GM21619 (cell line): Measurements from ENCODE around the gene EIF4G1.
A peak's percentile ranks its signal among the peaks of the same experiment; 100 is the strongest.

ENCODE experiments used
- ATAC-seq: cut with Tn5 transposase; IDR thresholded peaks from one replicate; pipeline ENCODE4 v1.9.1; 2021; ENCODE audit not compliant: unreplicated experiment

The EIF4G1 gene

DNA sequence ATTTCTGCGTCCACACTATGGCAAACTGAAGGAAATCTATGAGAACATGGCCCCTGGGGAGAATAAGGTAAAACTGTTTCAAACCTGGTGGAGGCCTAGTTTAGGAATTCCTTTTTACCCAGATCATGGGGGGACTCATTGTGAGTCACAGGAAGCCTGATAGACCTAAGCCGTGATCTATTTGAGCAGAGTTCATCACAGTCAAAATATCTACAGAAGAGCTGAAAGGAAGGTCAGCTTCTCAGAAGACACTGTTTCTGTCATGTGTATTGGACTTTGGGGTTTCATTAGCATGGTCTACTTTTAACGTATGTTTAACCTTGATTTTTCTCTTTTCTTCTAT is 14.1 kb upstream of the EIF4G1 start:
- no peak for ATAC-seq

GRCh38 chr3:184305577-184305976 is 8.8 kb upstream of the EIF4G1 start:
- no peak for ATAC-seq

- no peak for ATAC-seq
Measured at GRCh38 chr3:184306341-184306972, 7.9 kb upstream of the EIF4G1 start.

DNA sequence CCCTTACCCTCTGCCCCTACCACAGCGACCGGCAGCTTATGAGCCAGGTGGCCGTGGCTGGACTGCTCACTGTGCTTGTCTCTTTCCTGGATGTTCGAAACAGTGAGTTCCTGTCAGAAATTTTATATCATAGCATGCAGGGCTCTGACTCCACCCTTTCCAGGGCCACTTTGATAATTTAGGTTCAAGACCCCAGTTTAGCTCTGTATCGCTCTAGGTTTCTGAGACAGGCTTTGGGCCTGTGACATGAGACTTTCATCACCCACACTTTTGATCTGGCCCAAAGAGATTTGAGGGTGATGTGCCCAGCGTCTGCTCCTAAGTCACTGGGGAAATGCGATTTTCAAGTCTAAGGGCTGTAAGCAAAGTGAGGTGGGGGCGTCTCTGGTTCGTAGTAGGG is 6.5 kb upstream of the EIF4G1 start:
- ATAC-seq: no peak

GRCh38 chr3:184308744-184309143 is 5.7 kb upstream of the EIF4G1 start:
- no peak for ATAC-seq

DNA sequence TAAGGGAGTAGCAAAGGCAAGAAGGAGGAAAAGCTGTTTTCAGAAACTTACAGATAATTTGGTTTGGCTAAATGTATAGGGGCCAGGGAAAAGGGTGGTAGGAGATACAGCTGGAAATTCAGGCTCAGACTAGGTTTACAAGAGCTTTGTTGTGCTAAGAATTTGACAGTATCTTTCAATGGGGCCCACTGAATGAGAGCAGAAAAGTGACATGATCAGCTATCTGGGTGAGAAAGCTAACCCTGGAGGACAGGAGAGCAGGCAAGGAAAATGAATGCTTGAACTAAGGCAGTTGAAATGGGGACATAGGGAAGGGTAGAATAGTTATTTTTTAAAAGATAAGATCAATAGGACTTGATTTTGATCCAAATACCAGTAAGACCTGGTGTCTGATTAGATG is 2.8 kb upstream of the EIF4G1 start:
- ATAC-seq: no peak

DNA sequence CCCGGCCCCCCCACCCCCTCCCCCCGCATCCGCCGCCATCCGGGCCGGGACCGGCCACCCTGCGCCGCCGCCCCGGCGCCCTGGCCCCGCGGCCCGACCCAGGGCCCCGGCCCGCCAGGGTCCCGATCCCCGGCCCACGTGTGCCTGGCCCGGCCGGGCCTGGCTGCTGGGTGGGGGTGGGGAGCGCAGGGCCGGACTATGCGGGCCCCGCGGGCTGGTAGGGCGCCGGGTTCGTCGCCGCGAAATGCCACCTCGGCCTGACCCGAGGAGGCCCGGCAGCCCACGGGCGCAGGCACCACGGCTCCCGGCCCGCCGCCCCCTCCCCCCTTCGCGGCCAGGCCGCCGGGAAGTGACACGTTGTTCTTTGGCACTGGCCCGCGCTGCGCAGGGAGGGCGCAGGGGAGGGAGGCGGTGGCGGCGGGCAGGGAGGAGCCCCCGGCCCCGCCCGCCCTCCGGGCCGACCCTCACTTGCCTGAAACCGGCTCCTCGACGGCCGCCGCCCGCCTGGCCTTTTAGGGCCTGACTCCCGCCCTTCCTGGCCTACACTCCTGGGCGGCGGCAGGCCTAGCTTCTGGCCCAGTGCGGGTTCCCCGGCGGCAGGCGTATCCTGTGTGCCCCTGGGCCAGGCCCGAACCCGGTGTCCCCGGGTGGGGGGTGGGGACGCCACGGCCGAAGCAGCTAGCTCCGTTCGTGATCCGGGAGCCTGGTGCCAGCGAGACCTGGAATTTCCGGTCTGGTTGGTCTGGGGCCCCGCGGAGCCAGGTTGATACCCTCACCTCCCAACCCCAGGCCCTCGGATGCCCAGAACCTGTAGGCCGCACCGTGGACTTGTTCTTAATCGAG is 515 bp downstream of the EIF4G1 start:
- peak; percentile 37 for ATAC-seq

GRCh38 chr3:184315543-184315867 is 1.1 kb downstream of the EIF4G1 start:
- ATAC-seq: peak; percentile 2

GRCh38 chr3:184315871-184316661 is 1.7 kb downstream of the EIF4G1 start:
- ATAC-seq: no peak

GRCh38 chr3:184316792-184317191 is 2.4 kb downstream of the EIF4G1 start:
- ATAC-seq: no peak

GRCh38 chr3:184317201-184317600 is 2.8 kb downstream of the EIF4G1 start:
- no peak for ATAC-seq

- ATAC-seq: no peak
Measured at GRCh38 chr3:184320104-184320445, 5.7 kb downstream of the EIF4G1 start.

DNA sequence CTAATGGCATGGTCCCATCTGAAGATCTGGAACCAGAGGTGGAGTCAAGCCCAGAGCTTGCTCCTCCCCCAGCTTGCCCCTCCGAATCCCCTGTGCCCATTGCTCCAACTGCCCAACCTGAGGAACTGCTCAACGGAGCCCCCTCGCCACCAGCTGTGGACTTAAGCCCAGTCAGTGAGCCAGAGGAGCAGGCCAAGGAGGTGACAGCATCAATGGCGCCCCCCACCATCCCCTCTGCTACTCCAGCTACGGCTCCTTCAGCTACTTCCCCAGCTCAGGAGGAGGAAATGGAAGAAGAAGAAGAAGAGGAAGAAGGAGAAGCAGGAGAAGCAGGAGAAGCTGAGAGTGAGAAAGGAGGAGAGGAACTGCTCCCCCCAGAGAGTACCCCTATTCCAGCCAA is 7.3 kb downstream of the EIF4G1 start:
- no peak for ATAC-seq

DNA sequence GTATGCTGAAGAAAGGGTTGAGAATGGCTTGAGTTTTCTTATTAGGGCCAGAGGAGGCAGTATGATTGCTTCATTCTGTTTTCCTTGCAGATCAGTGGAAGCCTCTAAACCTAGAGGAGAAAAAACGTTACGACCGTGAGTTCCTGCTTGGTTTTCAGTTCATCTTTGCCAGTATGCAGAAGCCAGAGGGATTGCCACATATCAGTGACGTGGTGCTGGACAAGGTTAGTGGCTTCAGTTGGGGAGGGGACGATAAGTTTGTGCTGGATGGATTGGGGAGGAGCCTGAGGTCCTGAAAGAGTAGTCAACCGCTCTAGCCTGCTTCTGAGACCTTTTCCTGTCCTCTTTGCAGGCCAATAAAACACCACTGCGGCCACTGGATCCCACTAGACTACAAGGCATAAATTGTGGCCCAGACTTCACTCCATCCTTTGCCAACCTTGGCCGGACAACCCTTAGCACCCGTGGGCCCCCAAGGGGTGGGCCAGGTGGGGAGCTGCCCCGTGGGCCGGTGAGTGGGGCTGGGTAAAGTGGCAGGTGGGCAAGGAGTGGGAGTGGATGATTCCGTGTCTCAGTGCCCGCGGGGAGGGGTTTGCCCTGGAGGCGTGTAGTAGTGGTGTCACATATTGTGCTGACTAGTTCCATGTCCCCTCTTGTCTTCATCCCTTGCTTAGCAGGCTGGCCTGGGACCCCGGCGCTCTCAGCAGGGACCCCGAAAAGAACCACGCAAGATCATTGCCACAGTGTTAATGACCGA is 8.5 kb downstream of the EIF4G1 start:
- no peak for ATAC-seq

GRCh38 chr3:184323696-184324095 is 9.3 kb downstream of the EIF4G1 start:
- no peak for ATAC-seq

DNA sequence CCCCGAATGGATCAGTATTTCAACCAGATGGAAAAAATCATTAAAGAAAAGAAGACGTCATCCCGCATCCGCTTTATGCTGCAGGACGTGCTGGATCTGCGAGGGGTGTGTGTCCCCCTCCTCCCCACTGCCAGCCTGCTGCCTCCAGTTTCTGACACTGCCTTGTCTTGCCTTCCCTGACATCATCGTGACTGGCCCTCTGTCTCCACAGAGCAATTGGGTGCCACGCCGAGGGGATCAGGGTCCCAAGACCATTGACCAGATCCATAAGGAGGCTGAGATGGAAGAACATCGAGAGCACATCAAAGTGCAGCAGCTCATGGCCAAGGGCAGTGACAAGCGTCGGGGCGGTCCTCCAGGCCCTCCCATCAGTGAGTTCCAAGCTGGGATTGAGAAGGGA is 10.9 kb downstream of the EIF4G1 start:
- no peak for ATAC-seq

DNA sequence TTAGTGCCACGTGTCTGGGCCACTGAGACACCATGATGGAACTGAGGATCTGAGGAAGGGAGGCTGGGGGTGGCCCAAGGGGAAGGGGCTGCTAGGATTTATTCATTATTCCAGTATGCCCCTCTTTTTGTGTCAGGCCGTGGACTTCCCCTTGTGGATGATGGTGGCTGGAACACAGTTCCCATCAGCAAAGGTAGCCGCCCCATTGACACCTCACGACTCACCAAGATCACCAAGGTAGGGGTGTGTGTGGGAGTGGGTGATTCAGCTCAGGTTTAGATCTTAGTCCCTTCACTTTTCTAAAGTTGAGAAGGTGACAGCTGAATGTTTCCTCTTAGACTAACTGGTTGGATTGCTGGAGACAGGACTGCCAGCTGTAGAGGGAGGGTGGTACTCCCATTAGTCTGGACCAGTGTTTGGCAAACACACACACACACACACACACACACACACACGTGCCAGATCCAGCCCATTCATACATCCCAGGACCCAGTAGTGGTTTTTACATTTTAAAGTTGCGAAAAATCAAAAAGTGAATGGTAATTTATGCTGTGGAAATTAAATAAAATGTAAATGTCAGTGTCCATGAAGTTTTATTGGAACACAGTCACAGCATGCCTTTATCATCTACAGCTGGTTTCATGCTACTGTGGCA is 11.4 kb downstream of the EIF4G1 start:
- ATAC-seq: no peak

GRCh38 chr3:184327171-184327570 is 12.8 kb downstream of the EIF4G1 start:
- ATAC-seq: no peak

- ATAC-seq: no peak
Measured at GRCh38 chr3:184328516-184328915, 14.1 kb downstream of the EIF4G1 start.

DNA sequence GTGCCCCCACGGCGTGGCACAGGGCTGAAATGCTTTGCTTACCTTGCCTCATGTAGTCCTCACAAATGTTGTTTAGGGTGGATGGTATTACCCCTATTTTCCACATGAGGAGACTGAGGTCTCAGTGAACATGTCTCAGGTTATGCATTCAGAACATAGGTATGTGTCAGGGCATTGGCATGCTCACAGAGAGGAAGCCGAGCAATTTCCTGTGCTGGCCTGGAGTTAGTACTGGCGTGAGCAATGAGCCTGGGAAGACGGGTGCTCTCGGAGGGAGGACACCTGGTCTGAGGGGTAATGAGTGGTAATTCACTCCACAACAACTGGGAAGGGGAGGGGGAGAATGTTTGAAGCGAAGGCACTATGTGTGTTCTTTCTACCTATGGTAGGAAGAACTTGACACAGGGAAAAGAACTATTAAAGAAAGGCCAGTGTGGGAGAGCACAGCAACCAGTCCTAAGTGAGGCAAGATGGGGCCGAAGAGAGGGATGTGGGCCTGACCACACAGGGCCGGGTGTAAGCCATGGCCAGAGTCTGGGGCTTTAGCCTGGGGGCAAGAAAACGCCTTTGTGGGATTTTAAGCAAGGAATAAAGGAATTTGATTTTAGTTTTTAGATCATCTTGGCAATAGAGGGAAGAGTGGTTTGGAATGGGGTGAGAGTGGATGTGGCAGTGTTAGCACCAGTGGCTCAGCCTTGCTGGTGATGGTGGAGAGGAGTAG is 18.1 kb downstream of the EIF4G1 start:
- no peak for ATAC-seq
